ENCODE measurements around the gene MAL.

The MAL gene

GRCh38 chr2:95007822-95008221 lies 17.7 kb upstream of the MAL start:
- Histone ChIP-seq H2BK5ac (ENCODE audit: low read depth, low read length, poor library complexity) (no peak overlapping the region), H2AFZ (ENCODE audit: insufficient read depth, low read length, poor library complexity) (no peak overlapping the region), H2BK120ac (ENCODE audit: insufficient read depth, low read length, poor library complexity) (no peak overlapping the region), H2AK5ac (ENCODE audit: low read length) (no peak overlapping the region), H2BK12ac (ENCODE audit: low read length) (no peak overlapping the region), H3K79me2 (ENCODE audit: control insufficient read depth, insufficient read depth, low read length, poor library complexity) (no peaks in the 10 kb centered on the region), H3K4me2 (ENCODE audit: low read length) (no peak overlapping the region), H3K27me3 (ENCODE audit: insufficient read depth, low read length) (no peaks in the 10 kb centered on the region), H3K9me3 (ENCODE audit: insufficient read depth, low read depth, low read length) (no peaks in the 10 kb centered on the region), H3K36me3 (ENCODE audit: control insufficient read depth in 1 of 2, insufficient read depth in 2 of 2, low read length in 2 of 2) (no peaks in the 10 kb centered on the region), H4K8ac (ENCODE audit: low read depth, low read length) (no peak overlapping the region), H3K23ac (ENCODE audit: low read length) (no peak overlapping the region), H4K12ac (ENCODE audit: low read depth, low read length) (no peak overlapping the region), H3K18ac (ENCODE audit: low read length) (no peak overlapping the region), H3K9ac (ENCODE audit: low read length) (no peak overlapping the region), H3K79me1 (ENCODE audit: low read length) (no peaks in the 10 kb centered on the region), H3K4me3 (ENCODE audit: low read depth, low read length) (no peak overlapping the region), H4K91ac (ENCODE audit: low read depth, low read length) (no peak overlapping the region), H3K14ac (ENCODE audit: low read length) (no peak overlapping the region), H3K4ac (ENCODE audit: low read depth, low read length) (no peak overlapping the region), H3K4me1 (ENCODE audit: control insufficient read depth in 1 of 2, insufficient read depth in 2 of 2, low read length in 2 of 2) (no peaks in the 10 kb centered on the region), H3K27ac (ENCODE audit: low read depth, low read length) (no peak overlapping the region)
- WGBS (ENCODE audit: extremely low coverage, insufficient coverage, insufficient read length) = no CpG with 5 or more reads among the region's 8 CpGs
- no peak for DNase-seq

- Histone ChIP-seq H3K4me3 (ENCODE audit: low read depth, low read length) (no peak overlapping the region), H3K18ac (ENCODE audit: low read length) (no peak overlapping the region), H2BK12ac (ENCODE audit: low read length) (no peak overlapping the region), H3K27ac (ENCODE audit: low read depth, low read length) (no peak overlapping the region), H3K4me2 (ENCODE audit: low read length) (no peak overlapping the region), H3K36me3 (ENCODE audit: control insufficient read depth in 1 of 2, insufficient read depth in 2 of 2, low read length in 2 of 2) (no peaks in the 10 kb centered on the region), H3K14ac (ENCODE audit: low read length) (no peak overlapping the region), H3K79me1 (ENCODE audit: low read length) (no peaks in the 10 kb centered on the region), H3K23ac (ENCODE audit: low read length) (no peak overlapping the region), H4K91ac (ENCODE audit: low read depth, low read length) (no peak overlapping the region), H3K4ac (ENCODE audit: low read depth, low read length) (no peak overlapping the region), H3K9me3 (ENCODE audit: insufficient read depth, low read depth, low read length) (no peaks in the 10 kb centered on the region), H4K8ac (ENCODE audit: low read depth, low read length) (no peak overlapping the region), H2BK5ac (ENCODE audit: low read depth, low read length, poor library complexity) (no peak overlapping the region), H2AFZ (ENCODE audit: insufficient read depth, low read length, poor library complexity) (no peak overlapping the region), H3K79me2 (ENCODE audit: control insufficient read depth, insufficient read depth, low read length, poor library complexity) (no peaks in the 10 kb centered on the region), H3K4me1 (ENCODE audit: control insufficient read depth in 1 of 2, insufficient read depth in 2 of 2, low read length in 2 of 2) (no peaks in the 10 kb centered on the region), H3K27me3 (ENCODE audit: insufficient read depth, low read length) (no peaks in the 10 kb centered on the region), H4K12ac (ENCODE audit: low read depth, low read length) (no peak overlapping the region), H3K9ac (ENCODE audit: low read length) (no peak overlapping the region), H2AK5ac (ENCODE audit: low read length) (no peak overlapping the region), H2BK120ac (ENCODE audit: insufficient read depth, low read length, poor library complexity) (no peak overlapping the region)
- no peak for DNase-seq
- no CpG with 5 or more reads among the region's 2 CpGs for WGBS (ENCODE audit: extremely low coverage, insufficient coverage, insufficient read length)
These were observed 17.2 kb upstream of the MAL start for GRCh38 chr2:95008306-95008705.

DNA sequence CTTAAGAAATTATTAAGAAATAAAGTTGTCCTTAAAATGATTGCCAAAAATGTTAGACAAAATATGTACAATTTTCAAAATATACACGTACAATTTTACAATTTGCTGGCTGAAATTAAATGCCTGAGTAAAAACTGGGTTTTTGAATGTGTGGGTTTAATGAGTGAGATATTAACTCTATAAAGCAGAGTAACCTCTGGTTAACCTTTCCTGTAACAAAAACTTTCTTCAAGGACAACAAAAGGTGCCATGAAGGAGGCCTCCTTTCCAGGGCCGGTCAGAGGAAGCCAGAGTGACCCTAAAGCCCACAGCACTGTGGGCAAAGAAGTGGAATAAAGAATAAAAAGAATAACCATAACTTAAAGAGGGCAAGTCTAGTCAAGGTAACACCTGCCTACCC lies 16.5 kb upstream of the MAL start:
- no peak for DNase-seq
- Histone ChIP-seq H3K18ac (ENCODE audit: low read length) (no peak overlapping the region), H4K12ac (ENCODE audit: low read depth, low read length) (no peak overlapping the region), H3K14ac (ENCODE audit: low read length) (no peak overlapping the region), H3K9ac (ENCODE audit: low read length) (no peak overlapping the region), H3K4me2 (ENCODE audit: low read length) (no peak overlapping the region), H2AK5ac (ENCODE audit: low read length) (no peak overlapping the region), H3K23ac (ENCODE audit: low read length) (no peak overlapping the region), H3K4me3 (ENCODE audit: low read depth, low read length) (no peak overlapping the region), H4K8ac (ENCODE audit: low read depth, low read length) (no peak overlapping the region), H2BK12ac (ENCODE audit: low read length) (no peak overlapping the region), H2AFZ (ENCODE audit: insufficient read depth, low read length, poor library complexity) (no peak overlapping the region), H2BK5ac (ENCODE audit: low read depth, low read length, poor library complexity) (no peak overlapping the region), H3K79me2 (ENCODE audit: control insufficient read depth, insufficient read depth, low read length, poor library complexity) (no peaks in the 10 kb centered on the region), H3K4me1 (ENCODE audit: control insufficient read depth in 1 of 2, insufficient read depth in 2 of 2, low read length in 2 of 2) (no peaks in the 10 kb centered on the region), H3K4ac (ENCODE audit: low read depth, low read length) (no peak overlapping the region), H3K9me3 (ENCODE audit: insufficient read depth, low read depth, low read length) (peaks cover 2% of the 10 kb centered on the region), H3K27me3 (ENCODE audit: insufficient read depth, low read length) (no peaks in the 10 kb centered on the region), H3K36me3 (ENCODE audit: control insufficient read depth in 1 of 2, insufficient read depth in 2 of 2, low read length in 2 of 2) (no peaks in the 10 kb centered on the region), H2BK120ac (ENCODE audit: insufficient read depth, low read length, poor library complexity) (no peak overlapping the region), H3K79me1 (ENCODE audit: low read length) (no peaks in the 10 kb centered on the region), H3K27ac (ENCODE audit: low read depth, low read length) (no peak overlapping the region), H4K91ac (ENCODE audit: low read depth, low read length) (no peak overlapping the region)
- WGBS (ENCODE audit: extremely low coverage, insufficient coverage, insufficient read length) = no CpG with 5 or more reads among the region's 2 CpGs

- H3K23ac ChIP-seq (ENCODE audit: low read length) = no peak overlapping the region
- no peak overlapping the region for H3K14ac ChIP-seq (ENCODE audit: low read length)
- H4K12ac ChIP-seq (ENCODE audit: low read depth, low read length) = no peak overlapping the region
- H2AFZ ChIP-seq (ENCODE audit: insufficient read depth, low read length, poor library complexity) = no peak overlapping the region
- no peak overlapping the region for H3K4me2 ChIP-seq (ENCODE audit: low read length)
- no peak overlapping the region for H2BK5ac ChIP-seq (ENCODE audit: low read depth, low read length, poor library complexity)
- H2BK12ac ChIP-seq (ENCODE audit: low read length) = no peak overlapping the region
- no peak overlapping the region for H3K4me3 ChIP-seq (ENCODE audit: low read depth, low read length)
- H3K4ac ChIP-seq (ENCODE audit: low read depth, low read length) = no peak overlapping the region
- no peaks in the 10 kb centered on the region for H3K27me3 ChIP-seq (ENCODE audit: insufficient read depth, low read length)
- H4K8ac ChIP-seq (ENCODE audit: low read depth, low read length) = no peak overlapping the region
- 100% methylated on average over 1 of the region's 5 CpGs for WGBS (ENCODE audit: extremely low coverage, insufficient coverage, insufficient read length)
- no peaks in the 10 kb centered on the region for H3K79me1 ChIP-seq (ENCODE audit: low read length)
- H3K27ac ChIP-seq (ENCODE audit: low read depth, low read length) = no peak overlapping the region
- H3K79me2 ChIP-seq (ENCODE audit: control insufficient read depth, insufficient read depth, low read length, poor library complexity) = no peaks in the 10 kb centered on the region
- no peak for DNase-seq
- no peak overlapping the region for H2BK120ac ChIP-seq (ENCODE audit: insufficient read depth, low read length, poor library complexity)
- no peak overlapping the region for H3K18ac ChIP-seq (ENCODE audit: low read length)
- H2AK5ac ChIP-seq (ENCODE audit: low read length) = no peak overlapping the region
- H4K91ac ChIP-seq (ENCODE audit: low read depth, low read length) = no peak overlapping the region
- no peaks in the 10 kb centered on the region for H3K36me3 ChIP-seq (ENCODE audit: control insufficient read depth in 1 of 2, insufficient read depth in 2 of 2, low read length in 2 of 2)
- H3K9ac ChIP-seq (ENCODE audit: low read length) = no peak overlapping the region
- H3K4me1 ChIP-seq (ENCODE audit: control insufficient read depth in 1 of 2, insufficient read depth in 2 of 2, low read length in 2 of 2) = no peaks in the 10 kb centered on the region
- peaks cover 2% of the 10 kb centered on the region for H3K9me3 ChIP-seq (ENCODE audit: insufficient read depth, low read depth, low read length)
These were observed 16.1 kb upstream of the MAL start for GRCh38 chr2:95009412-95009811.
